Neutrophil (primary cell): ENCODE data around the gene FATE1.

ENCODE experiments used
- H3K27ac ChIP-seq: fragments of 200-600 bp; sonication (generic); 2 replicates; pipeline ENCODE4 v1.5.1; 2016; ENCODE audit warnings: mild to moderate bottlenecking, moderate library complexity
- H3K27me3 ChIP-seq: fragments of 200-600 bp; sonication (generic); 2 replicates; pipeline ENCODE4 v1.6.0; 2016; ENCODE audit warnings: mild to moderate bottlenecking
- H3K36me3 ChIP-seq: fragments of 200-600 bp; sonication (generic); 2 replicates; pipeline ENCODE4 v1.5.1; 2017
- H3K4me1 ChIP-seq, 2 experiments: fragments of 200-600 bp in 1 of 2; sonication (generic) in 1 of 2; 1 replicate in 1 of 2; 2 replicates in 1 of 2; pipeline versions ENCODE4 v1.5.1 to v1.6.1; 2013 to 2016; ENCODE audit warnings: low read depth in 1 of 2, low read length in 1 of 2, mild to moderate bottlenecking in 1 of 2, moderate library complexity in 1 of 2; ENCODE audit not compliant: control insufficient read depth in 1 of 2, insufficient read depth in 1 of 2
- H3K4me3 ChIP-seq, 2 experiments: fragments of 200-600 bp in 1 of 2; sonication (generic) in 1 of 2; 1 replicate in 1 of 2; 2 replicates in 1 of 2; pipeline ENCODE4 v1.5.1; 2013 to 2016; ENCODE audit warnings: low read depth in 1 of 2, low read length in 1 of 2, mild to moderate bottlenecking in 1 of 2, moderate library complexity in 1 of 2
- H3K9me3 ChIP-seq: fragments of 200-600 bp; sonication (generic); 2 replicates; pipeline ENCODE4 v1.5.1; 2016
- TF ChIP-seq, protein P1 (sequence below): fragments of 200-600 bp; sonication (generic); IDR thresholded peaks from 2 replicates; pipeline ENCODE4 v1.5.1; 2016; ENCODE audit warnings: antibody characterized with exemption

FATE1 gene

DNA sequence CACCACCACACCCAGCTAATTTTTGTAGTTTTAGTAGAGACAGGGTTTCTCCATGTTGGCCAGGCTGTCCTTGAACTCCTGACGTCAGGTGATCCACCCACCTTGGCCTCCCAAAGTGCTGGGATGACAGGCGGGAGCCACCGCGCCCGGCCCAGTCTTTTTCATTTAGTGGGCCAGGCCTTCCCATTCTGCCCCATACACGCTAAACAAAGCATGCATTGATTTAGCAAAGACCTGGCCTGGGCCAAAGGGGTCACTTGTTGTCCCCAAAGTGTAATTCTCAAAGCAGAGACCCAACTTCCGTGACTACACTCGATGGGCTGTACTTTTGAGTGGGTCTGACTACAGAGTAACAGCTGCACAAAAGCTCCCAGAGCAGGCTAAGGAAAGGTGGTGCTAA is 47.9 kb downstream of the FATE1 start:
- no peak overlapping the region for H3K4me3 ChIP-seq
- H3K27ac ChIP-seq = no peak overlapping the region
- H3K27me3 ChIP-seq = no peaks in the 10 kb centered on the region
- no peaks in the 10 kb centered on the region for H3K9me3 ChIP-seq
- H3K36me3 ChIP-seq = no peaks in the 10 kb centered on the region
- TF ChIP-seq, protein P1, sequence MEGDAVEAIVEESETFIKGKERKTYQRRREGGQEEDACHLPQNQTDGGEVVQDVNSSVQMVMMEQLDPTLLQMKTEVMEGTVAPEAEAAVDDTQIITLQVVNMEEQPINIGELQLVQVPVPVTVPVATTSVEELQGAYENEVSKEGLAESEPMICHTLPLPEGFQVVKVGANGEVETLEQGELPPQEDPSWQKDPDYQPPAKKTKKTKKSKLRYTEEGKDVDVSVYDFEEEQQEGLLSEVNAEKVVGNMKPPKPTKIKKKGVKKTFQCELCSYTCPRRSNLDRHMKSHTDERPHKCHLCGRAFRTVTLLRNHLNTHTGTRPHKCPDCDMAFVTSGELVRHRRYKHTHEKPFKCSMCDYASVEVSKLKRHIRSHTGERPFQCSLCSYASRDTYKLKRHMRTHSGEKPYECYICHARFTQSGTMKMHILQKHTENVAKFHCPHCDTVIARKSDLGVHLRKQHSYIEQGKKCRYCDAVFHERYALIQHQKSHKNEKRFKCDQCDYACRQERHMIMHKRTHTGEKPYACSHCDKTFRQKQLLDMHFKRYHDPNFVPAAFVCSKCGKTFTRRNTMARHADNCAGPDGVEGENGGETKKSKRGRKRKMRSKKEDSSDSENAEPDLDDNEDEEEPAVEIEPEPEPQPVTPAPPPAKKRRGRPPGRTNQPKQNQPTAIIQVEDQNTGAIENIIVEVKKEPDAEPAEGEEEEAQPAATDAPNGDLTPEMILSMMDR = no peak
- H3K4me1 ChIP-seq = no peaks in the 10 kb centered on the region

DNA sequence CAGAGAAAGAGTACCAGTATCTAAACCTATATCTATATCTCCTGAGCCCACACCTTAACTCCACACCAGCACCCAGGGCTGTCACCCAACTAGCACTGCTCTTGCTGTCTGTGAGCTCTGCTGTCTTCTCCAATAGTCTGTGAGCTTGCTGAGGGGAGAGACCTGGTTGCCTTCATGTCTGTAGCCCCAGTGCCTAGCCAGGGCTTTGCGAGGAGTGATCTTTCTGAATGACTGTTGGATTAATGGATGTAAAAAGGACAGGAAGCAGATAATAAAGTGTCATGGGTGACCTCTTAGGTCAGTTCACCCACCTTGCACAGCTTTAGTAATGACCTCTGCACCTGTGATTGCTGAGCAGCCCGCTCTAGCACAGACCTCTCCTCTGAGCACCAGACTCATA is 49.2 kb downstream of the FATE1 start:
- Histone ChIP-seq H3K27ac (no peak overlapping the region), H3K27me3 (no peaks in the 10 kb centered on the region), H3K9me3 (no peaks in the 10 kb centered on the region), H3K4me3 (no peak overlapping the region), H3K36me3 (no peaks in the 10 kb centered on the region), H3K4me1 (no peaks in the 10 kb centered on the region)
- TF ChIP-seq, protein P1 = no peak

DNA sequence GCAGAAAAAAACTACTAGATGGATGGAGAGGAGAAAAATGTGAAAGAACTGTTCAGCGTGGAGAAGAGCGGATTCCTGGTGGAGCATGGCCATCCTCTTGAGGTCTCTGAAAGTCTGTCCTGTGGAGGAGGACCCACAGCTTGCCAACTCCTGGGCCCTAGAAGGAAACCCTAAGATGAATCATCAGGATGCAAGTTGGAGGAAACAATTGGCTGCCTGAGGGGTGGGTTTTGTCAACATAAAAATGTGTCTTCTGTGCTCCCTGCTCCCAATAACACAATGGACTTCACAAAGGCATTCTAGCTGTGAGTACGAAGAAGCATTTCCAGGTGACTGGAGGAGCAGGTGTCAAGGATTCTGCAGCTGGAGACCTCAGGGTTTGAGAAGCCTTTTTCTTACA is 55.9 kb downstream of the FATE1 start:
- TF ChIP-seq, protein P1 = no peak
- no peak overlapping the region for H3K4me3 ChIP-seq
- no peaks in the 10 kb centered on the region for H3K4me1 ChIP-seq
- no peak overlapping the region for H3K27ac ChIP-seq
- no peaks in the 10 kb centered on the region for H3K36me3 ChIP-seq
- no peaks in the 10 kb centered on the region for H3K9me3 ChIP-seq
- H3K27me3 ChIP-seq = no peaks in the 10 kb centered on the region
